WTC11 (cell line): Measurements from ENCODE around the gene MOBP. TPM values are rescaled to one million over a fixed set of nuclear protein-coding genes. Genes with fewer than 3 reads are reported as not detected.
A peak's percentile ranks its signal among the peaks of the same experiment; 100 is the strongest.

Source experiments
- ATAC-seq: fragments of 200-7000 bp; cut with Tn5 transposase; 2 replicates; pipeline ENCODE4 v1.10.0; 2021; ENCODE audit warnings: mild to moderate bottlenecking, moderate library complexity
- CTCF ChIA-PET: fragments of 300-600 bp; sonication (Branson Sonifier 250); formaldehyde crosslinking; loops from one replicate; lab custom pipeline; 2021; ENCODE audit warnings: antibody characterized with exemption; lab: Charles Lee
- POLR2A ChIA-PET: fragments of 350-600 bp; sonication (Branson Sonifier 250); formaldehyde crosslinking; loops from one replicate; lab custom pipeline; 2021; ENCODE audit warnings: antibody characterized with exemption; lab: Charles Lee
- DNase-seq: peaks from one replicate; pipeline ENCODE4 v3.0.0; 2021; ENCODE audit warnings: low spot score
- H3K27ac Mint-ChIP-seq: 2 replicates; pipeline ENCODE4 v1.8.0; 2021; ENCODE audit warnings: mixed read lengths
- H3K27me3 Mint-ChIP-seq: 2 replicates; pipeline ENCODE4 v1.8.0; 2021; ENCODE audit warnings: low read depth, mild to moderate bottlenecking, moderate library complexity, mixed read lengths
- H3K36me3 Mint-ChIP-seq: 2 replicates; pipeline ENCODE4 v1.8.0; 2021; ENCODE audit warnings: mixed read lengths
- H3K4me1 Mint-ChIP-seq: 2 replicates; pipeline ENCODE4 v1.8.0; 2022; ENCODE audit warnings: mixed read lengths
- H3K4me3 Mint-ChIP-seq: 2 replicates; pipeline ENCODE4 v1.8.0; 2021; ENCODE audit warnings: mild to moderate bottlenecking, moderate library complexity, mixed read lengths
- H3K9me3 Mint-ChIP-seq: 2 replicates; pipeline ENCODE4 v1.8.0; 2021; ENCODE audit warnings: mixed read lengths
- ELF4 ChIP-seq: sonication (generic); formaldehyde crosslinking; IDR thresholded peaks from 2 replicates; pipeline ENCODE4 v1.8.1; 2022; ENCODE audit warnings: low read depth, mild to moderate bottlenecking, moderate library complexity, missing genetic modification reagents
- GABPB1 ChIP-seq: sonication (generic); formaldehyde crosslinking; IDR thresholded peaks from 2 replicates; pipeline ENCODE4 v1.8.1; 2023; ENCODE audit warnings: mild to moderate bottlenecking, missing genetic modification reagents
- MXD4 ChIP-seq: fragments of 250-450 bp; sonication (Bioruptor Pico); IDR thresholded peaks from 2 replicates; pipeline ENCODE4 v1.8.0; 2021; ENCODE audit warnings: mild to moderate bottlenecking, moderate library complexity, borderline replicate concordance
- NFE2L1 ChIP-seq: sonication (generic); formaldehyde crosslinking; IDR thresholded peaks from 2 replicates; pipeline ENCODE4 v1.8.1; 2023; ENCODE audit warnings: missing genetic modification reagents
- OVOL2 ChIP-seq: fragments of 250-450 bp; sonication (Bioruptor Pico); IDR thresholded peaks from 2 replicates; pipeline ENCODE4 v1.9.0; 2021; ENCODE audit warnings: mild to moderate bottlenecking, borderline replicate concordance
- SOX15 ChIP-seq: fragments of 250-450 bp; sonication (Bioruptor Pico); IDR thresholded peaks from 2 replicates; pipeline ENCODE4 v1.9.0; 2021; ENCODE audit warnings: mild to moderate bottlenecking
- TCF7 ChIP-seq: sonication (generic); formaldehyde crosslinking; IDR thresholded peaks from 2 replicates; pipeline ENCODE4 v1.8.0; 2022; ENCODE audit warnings: mild to moderate bottlenecking, low read depth, missing genetic modification reagents, moderate library complexity
- TEAD1 ChIP-seq: sonication (generic); formaldehyde crosslinking; IDR thresholded peaks from 2 replicates; pipeline ENCODE4 v1.8.0; 2022; ENCODE audit warnings: mild to moderate bottlenecking, missing genetic modification reagents
- TEAD4 ChIP-seq: sonication (generic); formaldehyde crosslinking; IDR thresholded peaks from 2 replicates; pipeline ENCODE4 v1.8.0; 2022; ENCODE audit warnings: mild to moderate bottlenecking, missing genetic modification reagents
- ZNF219 ChIP-seq: sonication (generic); formaldehyde crosslinking; IDR thresholded peaks from 2 replicates; pipeline ENCODE4 v1.8.0; 2023; ENCODE audit warnings: missing genetic modification reagents, mild to moderate bottlenecking, borderline replicate concordance
- ZNF317 ChIP-seq: sonication (generic); formaldehyde crosslinking; IDR thresholded peaks from 2 replicates; pipeline ENCODE4 v1.8.1; 2023; ENCODE audit warnings: low read depth, mild to moderate bottlenecking, moderate library complexity, missing genetic modification reagents, borderline replicate concordance
- ZNF396 ChIP-seq: fragments of 250-450 bp; sonication (Bioruptor Pico); IDR thresholded peaks from 2 replicates; pipeline ENCODE4 v1.8.0; 2021; ENCODE audit warnings: mild to moderate bottlenecking, moderate library complexity, borderline replicate concordance
- ZNF423 ChIP-seq: fragments of 250-450 bp; sonication (Bioruptor Pico); IDR thresholded peaks from 2 replicates; pipeline ENCODE4 v2.1.2; 2022; ENCODE audit warnings: mild to moderate bottlenecking, moderate library complexity
- total RNA-seq: library from RNA; stranded (reverse); gene quantifications from 3 replicates; pipeline ENCODE4 v1.2.3, GENCODE V29; 2021
- TF ChIP-seq, protein P1 (sequence below): fragments of 250-450 bp; sonication (Bioruptor Pico); IDR thresholded peaks from 2 replicates; pipeline ENCODE4 v2.1.2; 2022; ENCODE audit warnings: mild to moderate bottlenecking, moderate library complexity
- TF ChIP-seq, protein P2 (sequence below): fragments of 250-450 bp; sonication (Bioruptor Pico); IDR thresholded peaks from 2 replicates; pipeline ENCODE4 v1.8.0; 2021; ENCODE audit warnings: mild to moderate bottlenecking
- TF ChIP-seq, protein P3 (sequence below): fragments of 250-450 bp; sonication (Bioruptor Pico); conservative IDR thresholded peaks from 2 replicates; pipeline ENCODE4 v1.9.0; 2021; ENCODE audit warnings: mild to moderate bottlenecking
- TF ChIP-seq, protein P4 (sequence below): sonication (generic); formaldehyde crosslinking; IDR thresholded peaks from 2 replicates; pipeline ENCODE4 v1.8.0; 2022; ENCODE audit warnings: mild to moderate bottlenecking, missing genetic modification reagents
- TF ChIP-seq, protein P5 (sequence below): fragments of 250-450 bp; sonication (Bioruptor Pico); IDR thresholded peaks from 2 replicates; pipeline ENCODE4 v1.9.0; 2021; ENCODE audit warnings: moderate library complexity, mild to moderate bottlenecking, inconsistent platforms, borderline replicate concordance
- TF ChIP-seq, protein P6 (sequence below): sonication (generic); formaldehyde crosslinking; IDR thresholded peaks from 2 replicates; pipeline ENCODE4 v1.8.1; 2022; ENCODE audit warnings: mild to moderate bottlenecking, missing genetic modification reagents, moderate library complexity, borderline replicate concordance
- TF ChIP-seq, protein P7 (sequence below): fragments of 250-450 bp; sonication (Bioruptor Pico); IDR thresholded peaks from 2 replicates; pipeline ENCODE4 v1.9.0; 2021; ENCODE audit warnings: mild to moderate bottlenecking, borderline replicate concordance

Gene MOBP
- total RNA-seq, 1 experiment from 2014 or later = 0.13 TPM

DNA sequence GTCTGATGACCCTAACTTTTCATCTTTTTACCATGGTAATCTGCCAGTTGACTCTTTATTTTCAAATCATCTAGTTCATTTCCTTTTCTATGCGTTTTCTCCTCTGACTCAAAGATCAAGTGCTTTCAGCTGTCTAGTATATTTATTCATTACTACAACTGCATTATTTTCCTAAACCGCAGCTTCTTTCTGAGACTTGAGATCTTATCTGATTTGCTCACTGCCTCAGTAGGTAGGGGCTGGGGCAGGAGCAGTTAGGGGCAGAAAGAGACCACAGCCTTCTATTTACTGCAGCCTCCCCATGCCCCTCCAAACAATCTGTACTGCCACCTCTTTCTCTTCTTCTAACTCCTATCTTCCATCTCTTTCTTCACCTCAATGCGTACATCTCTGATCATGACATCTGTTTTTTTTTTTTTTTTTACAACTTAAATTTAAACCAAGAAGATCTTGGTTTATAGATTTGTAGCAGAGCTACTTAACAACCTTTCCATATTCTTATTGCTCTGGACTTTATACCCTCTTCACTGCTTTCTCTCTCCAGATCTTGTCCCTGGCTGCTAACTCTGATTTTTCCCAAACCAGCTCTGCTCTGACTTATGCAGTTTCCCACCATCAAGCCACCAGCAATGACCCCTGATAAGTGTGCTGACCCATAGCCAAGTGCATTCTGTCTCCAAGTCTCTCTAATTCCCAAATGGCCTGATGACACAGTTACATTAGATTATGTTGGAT lies 52.2 kb downstream of the MOBP start (continued):
- TF ChIP-seq, protein P1, sequence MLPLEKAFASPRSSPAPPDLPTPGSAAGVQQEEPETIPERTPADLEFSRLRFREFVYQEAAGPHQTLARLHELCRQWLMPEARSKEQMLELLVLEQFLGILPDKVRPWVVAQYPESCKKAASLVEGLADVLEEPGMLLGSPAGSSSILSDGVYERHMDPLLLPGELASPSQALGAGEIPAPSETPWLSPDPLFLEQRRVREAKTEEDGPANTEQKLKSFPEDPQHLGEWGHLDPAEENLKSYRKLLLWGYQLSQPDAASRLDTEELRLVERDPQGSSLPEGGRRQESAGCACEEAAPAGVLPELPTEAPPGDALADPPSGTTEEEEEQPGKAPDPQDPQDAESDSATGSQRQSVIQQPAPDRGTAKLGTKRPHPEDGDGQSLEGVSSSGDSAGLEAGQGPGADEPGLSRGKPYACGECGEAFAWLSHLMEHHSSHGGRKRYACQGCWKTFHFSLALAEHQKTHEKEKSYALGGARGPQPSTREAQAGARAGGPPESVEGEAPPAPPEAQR = no peak
- TF ChIP-seq TEAD4 (CRISPR knock-in tag) = no peak
- TF ChIP-seq TCF7 (CRISPR knock-in tag) = no peak
- TF ChIP-seq ELF4 (CRISPR knock-in tag) = no peak

DNA sequence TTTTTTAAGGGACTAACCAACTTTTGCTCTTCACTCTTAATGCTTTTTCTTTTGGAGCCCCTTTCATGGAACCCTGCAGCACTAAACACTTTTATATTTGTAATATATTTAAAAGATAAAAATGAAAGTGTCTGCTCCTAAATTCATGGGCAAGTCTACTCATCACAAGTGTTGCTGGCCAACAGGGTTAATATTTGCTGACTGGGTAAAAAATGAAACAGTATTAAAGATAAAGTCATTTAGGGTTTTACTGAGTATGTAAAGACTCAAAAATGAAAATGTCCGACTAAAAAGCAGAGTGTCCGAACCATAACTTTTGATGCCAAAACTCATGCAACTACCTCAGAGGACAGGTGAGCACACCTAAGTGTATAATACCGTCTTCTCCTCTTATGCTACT lies 54.0 kb downstream of the MOBP start:
- Mint-ChIP-seq H3K9me3 (peaks cover 27% of the 10 kb centered on the region), H3K36me3 (peaks cover 11% of the 10 kb centered on the region), H3K4me1 (peaks cover 3% of the 10 kb centered on the region), H3K27me3 (no peaks in the 10 kb centered on the region), H3K4me3 (no peak overlapping the region), H3K27ac (no peak overlapping the region)
- TF ChIP-seq, protein P1 = no peak
- no peak for TF ChIP-seq SOX15
- TF ChIP-seq OVOL2 (CRISPR knock-in tag) = no peak
- no peak for TF ChIP-seq NFE2L1 (CRISPR knock-in tag)
- TF ChIP-seq, protein P2, sequence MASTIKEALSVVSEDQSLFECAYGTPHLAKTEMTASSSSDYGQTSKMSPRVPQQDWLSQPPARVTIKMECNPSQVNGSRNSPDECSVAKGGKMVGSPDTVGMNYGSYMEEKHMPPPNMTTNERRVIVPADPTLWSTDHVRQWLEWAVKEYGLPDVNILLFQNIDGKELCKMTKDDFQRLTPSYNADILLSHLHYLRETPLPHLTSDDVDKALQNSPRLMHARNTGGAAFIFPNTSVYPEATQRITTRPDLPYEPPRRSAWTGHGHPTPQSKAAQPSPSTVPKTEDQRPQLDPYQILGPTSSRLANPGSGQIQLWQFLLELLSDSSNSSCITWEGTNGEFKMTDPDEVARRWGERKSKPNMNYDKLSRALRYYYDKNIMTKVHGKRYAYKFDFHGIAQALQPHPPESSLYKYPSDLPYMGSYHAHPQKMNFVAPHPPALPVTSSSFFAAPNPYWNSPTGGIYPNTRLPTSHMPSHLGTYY (CRISPR knock-in tag) = no peak
- TF ChIP-seq ZNF396 (CRISPR knock-in tag) = no peak
- TF ChIP-seq, protein P3, sequence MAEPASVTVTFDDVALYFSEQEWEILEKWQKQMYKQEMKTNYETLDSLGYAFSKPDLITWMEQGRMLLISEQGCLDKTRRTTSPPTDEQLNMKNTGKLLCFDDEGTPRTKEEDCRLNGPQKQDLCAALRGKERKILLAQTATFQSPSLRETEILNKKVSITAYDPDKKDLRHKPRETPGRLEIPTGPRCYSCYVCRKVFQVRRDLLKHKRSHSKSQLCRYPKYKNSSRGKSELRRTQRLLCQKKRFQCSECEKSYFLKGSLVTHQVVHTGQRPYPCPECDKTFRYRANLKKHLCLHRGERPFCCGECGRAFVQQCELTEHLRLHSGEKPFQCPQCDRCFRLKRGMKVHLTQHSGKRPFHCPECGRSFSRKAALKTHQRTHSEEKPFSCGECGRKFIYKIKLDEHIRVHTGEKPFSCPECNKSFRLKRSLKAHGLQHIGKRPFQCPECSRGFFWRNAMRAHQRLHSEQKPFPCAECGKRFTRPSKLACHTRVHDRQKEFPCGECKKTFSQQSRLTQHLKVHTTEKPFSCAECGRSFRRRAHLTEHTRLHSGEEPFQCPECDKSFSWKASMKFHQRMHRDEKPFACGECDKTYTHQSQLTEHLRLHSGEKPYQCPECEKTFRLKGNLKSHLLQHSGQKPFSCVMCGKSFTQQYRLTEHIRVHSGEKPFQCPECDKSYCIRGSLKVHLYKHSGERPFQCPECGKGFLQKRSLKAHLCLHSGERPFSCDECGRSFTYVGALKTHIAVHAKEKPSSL = no peak
- no peak for TF ChIP-seq GABPB1
- TF ChIP-seq, protein P4, sequence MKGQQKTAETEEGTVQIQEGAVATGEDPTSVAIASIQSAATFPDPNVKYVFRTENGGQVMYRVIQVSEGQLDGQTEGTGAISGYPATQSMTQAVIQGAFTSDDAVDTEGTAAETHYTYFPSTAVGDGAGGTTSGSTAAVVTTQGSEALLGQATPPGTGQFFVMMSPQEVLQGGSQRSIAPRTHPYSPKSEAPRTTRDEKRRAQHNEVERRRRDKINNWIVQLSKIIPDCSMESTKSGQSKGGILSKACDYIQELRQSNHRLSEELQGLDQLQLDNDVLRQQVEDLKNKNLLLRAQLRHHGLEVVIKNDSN (CRISPR knock-in tag) = no peak
- TF ChIP-seq ZNF219 (CRISPR knock-in tag) = no peak
- TF ChIP-seq, protein P5, sequence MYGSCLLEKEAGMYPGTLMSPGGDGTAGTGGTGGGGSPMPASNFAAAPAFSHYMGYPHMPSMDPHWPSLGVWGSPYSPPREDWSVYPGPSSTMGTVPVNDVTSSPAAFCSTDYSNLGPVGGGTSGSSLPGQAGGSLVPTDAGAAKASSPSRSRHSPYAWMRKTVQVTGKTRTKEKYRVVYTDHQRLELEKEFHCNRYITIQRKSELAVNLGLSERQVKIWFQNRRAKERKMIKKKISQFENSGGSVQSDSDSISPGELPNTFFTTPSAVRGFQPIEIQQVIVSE = no peak
- ATAC-seq (no peak), DNase-seq (no peak)
- CTCF ChIA-PET = interaction anchor here (1.3 kb wide), 1 partner anchor 21 kb away, joined by 3 read pairs; no protein-coding TSS in a partner anchor
- POLR2A ChIA-PET = no interaction called here

DNA sequence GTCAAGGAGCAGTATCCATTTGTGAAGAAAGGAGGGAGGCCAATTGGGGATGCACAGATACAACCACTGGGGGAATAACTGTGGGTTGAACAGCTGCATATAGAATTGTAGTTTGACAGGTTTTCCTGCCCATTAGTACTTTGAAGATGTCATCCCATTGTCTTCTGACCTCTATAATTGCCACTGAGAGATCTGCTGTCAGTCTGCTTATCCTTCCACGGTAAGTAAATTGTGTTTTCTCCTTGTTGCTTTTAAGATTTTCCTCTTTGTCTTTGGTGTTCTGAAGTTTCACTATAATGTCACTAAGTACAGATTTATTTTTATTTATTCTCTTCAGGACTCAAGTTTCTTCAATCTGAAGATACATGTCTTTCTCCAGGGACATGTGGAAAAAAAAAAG lies 56.6 kb downstream of the MOBP start:
- ChIA-PET POLR2A (no interaction called here), CTCF (no interaction called here)
- Mint-ChIP-seq H3K27me3 (no peaks in the 10 kb centered on the region), H3K4me1 (peaks cover 3% of the 10 kb centered on the region), H3K27ac (no peak overlapping the region), H3K9me3 (peaks cover 27% of the 10 kb centered on the region), H3K36me3 (peaks cover 11% of the 10 kb centered on the region), H3K4me3 (no peak overlapping the region)
- DNase-seq (no peak), ATAC-seq (no peak)
- no peak for TF ChIP-seq MXD4 (CRISPR knock-in tag)
- no peak for TF ChIP-seq ZNF423
- TF ChIP-seq, protein P6, sequence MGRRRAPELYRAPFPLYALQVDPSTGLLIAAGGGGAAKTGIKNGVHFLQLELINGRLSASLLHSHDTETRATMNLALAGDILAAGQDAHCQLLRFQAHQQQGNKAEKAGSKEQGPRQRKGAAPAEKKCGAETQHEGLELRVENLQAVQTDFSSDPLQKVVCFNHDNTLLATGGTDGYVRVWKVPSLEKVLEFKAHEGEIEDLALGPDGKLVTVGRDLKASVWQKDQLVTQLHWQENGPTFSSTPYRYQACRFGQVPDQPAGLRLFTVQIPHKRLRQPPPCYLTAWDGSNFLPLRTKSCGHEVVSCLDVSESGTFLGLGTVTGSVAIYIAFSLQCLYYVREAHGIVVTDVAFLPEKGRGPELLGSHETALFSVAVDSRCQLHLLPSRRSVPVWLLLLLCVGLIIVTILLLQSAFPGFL (CRISPR knock-in tag) = no peak
- peak; percentile 99 for TF ChIP-seq ZNF317 (CRISPR knock-in tag)
- TF ChIP-seq, protein P7, sequence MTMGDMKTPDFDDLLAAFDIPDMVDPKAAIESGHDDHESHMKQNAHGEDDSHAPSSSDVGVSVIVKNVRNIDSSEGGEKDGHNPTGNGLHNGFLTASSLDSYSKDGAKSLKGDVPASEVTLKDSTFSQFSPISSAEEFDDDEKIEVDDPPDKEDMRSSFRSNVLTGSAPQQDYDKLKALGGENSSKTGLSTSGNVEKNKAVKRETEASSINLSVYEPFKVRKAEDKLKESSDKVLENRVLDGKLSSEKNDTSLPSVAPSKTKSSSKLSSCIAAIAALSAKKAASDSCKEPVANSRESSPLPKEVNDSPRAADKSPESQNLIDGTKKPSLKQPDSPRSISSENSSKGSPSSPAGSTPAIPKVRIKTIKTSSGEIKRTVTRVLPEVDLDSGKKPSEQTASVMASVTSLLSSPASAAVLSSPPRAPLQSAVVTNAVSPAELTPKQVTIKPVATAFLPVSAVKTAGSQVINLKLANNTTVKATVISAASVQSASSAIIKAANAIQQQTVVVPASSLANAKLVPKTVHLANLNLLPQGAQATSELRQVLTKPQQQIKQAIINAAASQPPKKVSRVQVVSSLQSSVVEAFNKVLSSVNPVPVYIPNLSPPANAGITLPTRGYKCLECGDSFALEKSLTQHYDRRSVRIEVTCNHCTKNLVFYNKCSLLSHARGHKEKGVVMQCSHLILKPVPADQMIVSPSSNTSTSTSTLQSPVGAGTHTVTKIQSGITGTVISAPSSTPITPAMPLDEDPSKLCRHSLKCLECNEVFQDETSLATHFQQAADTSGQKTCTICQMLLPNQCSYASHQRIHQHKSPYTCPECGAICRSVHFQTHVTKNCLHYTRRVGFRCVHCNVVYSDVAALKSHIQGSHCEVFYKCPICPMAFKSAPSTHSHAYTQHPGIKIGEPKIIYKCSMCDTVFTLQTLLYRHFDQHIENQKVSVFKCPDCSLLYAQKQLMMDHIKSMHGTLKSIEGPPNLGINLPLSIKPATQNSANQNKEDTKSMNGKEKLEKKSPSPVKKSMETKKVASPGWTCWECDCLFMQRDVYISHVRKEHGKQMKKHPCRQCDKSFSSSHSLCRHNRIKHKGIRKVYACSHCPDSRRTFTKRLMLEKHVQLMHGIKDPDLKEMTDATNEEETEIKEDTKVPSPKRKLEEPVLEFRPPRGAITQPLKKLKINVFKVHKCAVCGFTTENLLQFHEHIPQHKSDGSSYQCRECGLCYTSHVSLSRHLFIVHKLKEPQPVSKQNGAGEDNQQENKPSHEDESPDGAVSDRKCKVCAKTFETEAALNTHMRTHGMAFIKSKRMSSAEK (CRISPR knock-in tag) = no peak
- no peak for TF ChIP-seq TEAD1 (CRISPR knock-in tag)
